HG03039 (cell line): ENCODE measurements around the gene THAP3.
"Not testable (repeated sequence)": the region's sequence is repeated elsewhere in the genome, so short reads cannot be mapped to it uniquely, and the experiment has no call there.

Experiments used
- ATAC-seq: cut with Tn5 transposase; IDR thresholded peaks from one replicate; pipeline ENCODE4 v1.9.1; 2021; ENCODE audit warnings: mild to moderate bottlenecking, moderate library complexity; ENCODE audit not compliant: unreplicated experiment

The THAP3 gene

GRCh38 chr1:6632588-6633514, 8.2 kb downstream of the THAP3 start:
- no peak for ATAC-seq

- ATAC-seq: no peak
Observed at GRCh38 chr1:6634371-6635052, 9.8 kb downstream of the THAP3 start.

GRCh38 chr1:6635161-6635909, 10.7 kb downstream of the THAP3 start:
- ATAC-seq: no peak

GRCh38 chr1:6635910-6636760, 11.5 kb downstream of the THAP3 start:
- no peak for ATAC-seq

GRCh38 chr1:6636778-6637177, 12.1 kb downstream of the THAP3 start:
- ATAC-seq: not testable (repeated sequence)

GRCh38 chr1:6637770-6638169, 13.1 kb downstream of the THAP3 start:
- ATAC-seq: no peak

- ATAC-seq: no peak
Observed at GRCh38 chr1:6638226-6638625, 13.6 kb downstream of the THAP3 start.

GRCh38 chr1:6640867-6641266, 16.2 kb downstream of the THAP3 start:
- not testable (repeated sequence) for ATAC-seq

- ATAC-seq: no peak
Observed at GRCh38 chr1:6645018-6645417, 20.4 kb downstream of the THAP3 start.

GRCh38 chr1:6646499-6647148, 22.0 kb downstream of the THAP3 start:
- no peak for ATAC-seq

- no peak for ATAC-seq
Observed at GRCh38 chr1:6648556-6648955, 23.9 kb downstream of the THAP3 start.

GRCh38 chr1:6651909-6652308, 27.2 kb downstream of the THAP3 start:
- no peak for ATAC-seq

- ATAC-seq: no peak
Observed at GRCh38 chr1:6652986-6653385, 28.3 kb downstream of the THAP3 start.

- ATAC-seq: no peak
Observed at GRCh38 chr1:6653436-6654290, 29.0 kb downstream of the THAP3 start.

- ATAC-seq: no peak
Observed at GRCh38 chr1:6657138-6657537, 32.5 kb downstream of the THAP3 start.

GRCh38 chr1:6658359-6659060, 33.8 kb downstream of the THAP3 start:
- ATAC-seq: no peak

GRCh38 chr1:6660415-6661049, 35.9 kb downstream of the THAP3 start:
- no peak for ATAC-seq

- not testable (repeated sequence) for ATAC-seq
Observed at GRCh38 chr1:6662468-6662867, 37.8 kb downstream of the THAP3 start.
